Breast epithelium (tissue), 4 donors: Measurements from ENCODE around the gene SLC25A34. TPM values are rescaled to one million over a fixed set of nuclear protein-coding genes. Genes with fewer than 3 reads are reported as not detected.

Experiments
- DNase-seq, 2 donors: peaks; one replicate each; pipeline ENCODE4 v3.0.0-alpha.2; 2019; ENCODE audit warnings: low spot score in 2 of 2
- H3K27ac ChIP-seq, 2 donors: fragments of 200-600 bp; sonication (generic) in 1 of 2; one replicate each; pipeline ENCODE4 v1.5.1; 2016 to 2019; ENCODE audit warnings: mild to moderate bottlenecking in 1 of 2
- H3K27me3 ChIP-seq, 2 donors: fragments of 200-600 bp; sonication (generic) in 1 of 2; one replicate each; pipeline versions ENCODE4 v1.5.1 to v1.6.0; 2017 to 2019; ENCODE audit warnings: control low read depth in 1 of 2, mild to moderate bottlenecking in 1 of 2
- H3K36me3 ChIP-seq: fragments of 200-600 bp; one replicate; pipeline ENCODE4 v1.5.1; 2019
- H3K4me1 ChIP-seq, 2 donors: fragments of 200-600 bp; sonication (generic); one replicate each; pipeline ENCODE4 v1.5.1; 2016 to 2019; ENCODE audit warnings: control low read depth in 1 of 2
- H3K4me3 ChIP-seq, 3 donors: fragments of 200-600 bp; sonication (generic); 1 replicate in 2 of 3; 2 replicates in 1 of 3; pipeline ENCODE4 v1.5.1; 2016 to 2019; ENCODE audit warnings: mild to moderate bottlenecking in 3 of 3, moderate library complexity in 2 of 3
- H3K9me3 ChIP-seq, 2 donors: fragments of 200-600 bp; sonication (generic) in 1 of 2; one replicate each; pipeline ENCODE4 v1.5.1; 2016 to 2019; ENCODE audit warnings: control low read depth in 1 of 2
- POLR2A ChIP-seq: fragments of 450-650 bp; IDR thresholded peaks from one replicate; pipeline ENCODE4 v1.6.1; 2016; ENCODE audit warnings: antibody characterized with exemption, mild to moderate bottlenecking, moderate library complexity
- POLR2AphosphoS5 ChIP-seq, 3 donors: sonication (generic); formaldehyde crosslinking; IDR thresholded peaks; one replicate each; pipeline ENCODE4 v1.6.1; 2017; ENCODE audit warnings: antibody characterized with exemption in 3 of 3
- intact Hi-C: fragments of 100-400 bp; cut with DNase I; formaldehyde crosslinking; loops from one replicate; pipeline ENCODE4 v1.15.1; 2023; ENCODE audit warnings: low total_unique reads
- total RNA-seq, 3 donors: library from RNA; depleted of rRNA; stranded (reverse); fragments of >200 nt; gene quantifications; one replicate each; pipeline ENCODE4 v1.1.0, GENCODE V29; 2016
- TF ChIP-seq, protein P1 (sequence below), 3 donors: fragments of 450-650 bp; IDR thresholded peaks; one replicate each; pipeline ENCODE4 v1.5.1; 2016 to 2017; ENCODE audit warnings: antibody characterized with exemption in 3 of 3, mild to moderate bottlenecking in 3 of 3, moderate library complexity in 3 of 3

Gene SLC25A34
- total RNA-seq, 3 donors from 2014 or later: 1.0 to 1.8 (median 1.3) TPM

- Histone ChIP-seq H3K9me3 (no peaks in the 10 kb centered on the region), H3K27ac (peak overlapping the region; percentile 80 to 81), H3K27me3 (no peaks in the 10 kb centered on the region), H3K4me1 (peaks cover 0 to 5% of the 10 kb centered on the region in 2 donors), H3K36me3 (no peaks in the 10 kb centered on the region), H3K4me3 (peak overlapping the region in 1 of 3 donors; percentile 6)
- intact Hi-C loops: no loop called here
- DNase-seq: no peak
- TF ChIP-seq, protein P1, sequence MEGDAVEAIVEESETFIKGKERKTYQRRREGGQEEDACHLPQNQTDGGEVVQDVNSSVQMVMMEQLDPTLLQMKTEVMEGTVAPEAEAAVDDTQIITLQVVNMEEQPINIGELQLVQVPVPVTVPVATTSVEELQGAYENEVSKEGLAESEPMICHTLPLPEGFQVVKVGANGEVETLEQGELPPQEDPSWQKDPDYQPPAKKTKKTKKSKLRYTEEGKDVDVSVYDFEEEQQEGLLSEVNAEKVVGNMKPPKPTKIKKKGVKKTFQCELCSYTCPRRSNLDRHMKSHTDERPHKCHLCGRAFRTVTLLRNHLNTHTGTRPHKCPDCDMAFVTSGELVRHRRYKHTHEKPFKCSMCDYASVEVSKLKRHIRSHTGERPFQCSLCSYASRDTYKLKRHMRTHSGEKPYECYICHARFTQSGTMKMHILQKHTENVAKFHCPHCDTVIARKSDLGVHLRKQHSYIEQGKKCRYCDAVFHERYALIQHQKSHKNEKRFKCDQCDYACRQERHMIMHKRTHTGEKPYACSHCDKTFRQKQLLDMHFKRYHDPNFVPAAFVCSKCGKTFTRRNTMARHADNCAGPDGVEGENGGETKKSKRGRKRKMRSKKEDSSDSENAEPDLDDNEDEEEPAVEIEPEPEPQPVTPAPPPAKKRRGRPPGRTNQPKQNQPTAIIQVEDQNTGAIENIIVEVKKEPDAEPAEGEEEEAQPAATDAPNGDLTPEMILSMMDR (IDR thresholded peaks at IDR 0.05): no peak
- no peak for TF ChIP-seq POLR2A
- TF ChIP-seq POLR2AphosphoS5 (IDR thresholded peaks at IDR 0.05): no peak
Observed at GRCh38 chr1:15702722-15703550, 33.1 kb upstream of the SLC25A34 start.

DNA sequence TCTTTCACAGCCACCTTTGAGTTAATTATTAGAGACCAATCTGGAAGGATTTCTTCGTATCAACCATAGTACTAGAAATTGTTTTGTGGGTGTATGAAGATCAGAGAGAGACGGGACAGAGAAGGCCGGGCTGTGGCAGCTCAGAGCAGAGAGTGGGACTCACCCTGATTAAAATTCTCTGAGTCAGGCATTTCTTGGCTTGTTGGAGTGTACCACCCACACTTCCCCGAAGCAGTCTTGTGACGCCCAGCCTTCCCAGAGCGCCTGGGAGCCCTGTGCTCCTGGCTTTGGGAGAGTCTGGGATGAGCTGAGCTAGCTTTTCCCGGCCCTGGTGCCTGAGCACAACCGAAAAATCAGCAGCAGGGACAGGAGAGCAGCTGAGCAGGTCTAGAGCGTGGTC lies 32.5 kb upstream of the SLC25A34 start:
- peak in 1 of 2 donors; percentile 59 for DNase-seq
- H3K27ac ChIP-seq: peak overlapping the region; percentile 80 to 81
- intact Hi-C loops: no loop called here
- TF ChIP-seq POLR2AphosphoS5 (IDR thresholded peaks at IDR 0.05) (peak; percentile 46 to 88 (median 66)), POLR2A (peak; percentile 20)
- TF ChIP-seq, protein P1 (IDR thresholded peaks at IDR 0.05): no peak
- no peaks in the 10 kb centered on the region for H3K27me3 ChIP-seq
- no peaks in the 10 kb centered on the region for H3K9me3 ChIP-seq
- H3K4me1 ChIP-seq: peaks cover 0 to 5% of the 10 kb centered on the region in 2 donors
- H3K4me3 ChIP-seq: peak overlapping the region in 1 of 3 donors; percentile 6
- no peaks in the 10 kb centered on the region for H3K36me3 ChIP-seq

DNA sequence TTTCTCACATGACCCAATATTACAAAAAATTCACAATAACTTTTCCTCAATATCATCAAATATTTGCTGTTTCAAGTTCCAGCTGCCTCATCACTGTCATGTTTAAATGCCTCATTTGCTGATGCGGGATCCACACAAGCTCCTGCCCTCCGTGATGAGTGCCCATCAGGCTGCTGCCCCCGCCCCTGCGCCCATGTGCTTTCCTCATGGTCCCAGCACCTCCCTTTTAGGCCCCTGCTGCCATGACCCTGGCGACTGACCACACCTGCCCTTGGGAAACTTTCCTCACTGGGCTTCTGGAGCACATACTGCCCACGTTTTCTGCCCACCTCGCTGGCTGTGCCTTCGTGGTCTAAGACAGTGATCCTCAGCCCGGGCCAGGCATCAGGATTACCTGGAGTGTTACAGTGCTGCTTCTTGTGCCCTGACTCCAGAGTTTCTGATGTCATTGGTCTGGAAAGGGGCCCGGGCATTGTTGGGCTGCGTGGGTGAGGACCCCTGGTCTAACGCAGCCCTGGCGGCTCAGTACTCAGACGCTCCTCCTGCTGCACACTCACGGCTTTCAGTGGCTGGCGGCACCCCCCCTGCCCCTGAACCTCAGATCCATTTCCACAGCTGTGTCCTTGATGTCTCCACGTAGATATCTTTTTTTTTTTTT lies 31.4 kb upstream of the SLC25A34 start:
- no peak for DNase-seq
- no peak overlapping the region for H3K4me3 ChIP-seq
- peak overlapping the region; percentile 80 to 81 for H3K27ac ChIP-seq
- no peaks in the 10 kb centered on the region for H3K27me3 ChIP-seq
- intact Hi-C loops: no loop called here
- peaks cover 0 to 5% of the 10 kb centered on the region in 2 donors for H3K4me1 ChIP-seq
- H3K36me3 ChIP-seq: no peaks in the 10 kb centered on the region
- no peaks in the 10 kb centered on the region for H3K9me3 ChIP-seq
- no peak for TF ChIP-seq POLR2A
- TF ChIP-seq POLR2AphosphoS5 (IDR thresholded peaks at IDR 0.05): no peak
- TF ChIP-seq, protein P1 (IDR thresholded peaks at IDR 0.05): no peak

DNA sequence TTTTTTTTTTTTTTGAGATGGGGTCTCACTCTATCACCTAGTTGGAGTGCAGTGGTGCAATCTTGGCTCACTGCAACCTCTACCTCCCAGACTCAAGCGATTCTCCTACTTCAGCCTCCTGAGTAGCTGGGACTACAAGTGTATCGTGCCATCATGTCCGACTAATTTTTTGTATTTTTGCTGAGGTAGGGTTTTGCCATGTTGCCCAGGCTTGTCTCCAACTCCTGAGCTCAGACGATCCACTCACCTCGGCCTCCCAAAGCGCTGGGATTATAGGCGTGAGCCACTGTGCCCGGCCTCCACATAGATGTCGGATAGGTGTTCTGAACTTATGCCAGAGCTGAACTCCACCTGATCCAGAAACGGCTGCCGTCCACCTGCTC lies 30.9 kb upstream of the SLC25A34 start:
- Histone ChIP-seq H3K4me3 (no peak overlapping the region), H3K27ac (peak overlapping the region; percentile 50 to 80), H3K9me3 (no peaks in the 10 kb centered on the region), H3K27me3 (no peaks in the 10 kb centered on the region), H3K4me1 (peaks cover 0 to 5% of the 10 kb centered on the region in 2 donors), H3K36me3 (no peaks in the 10 kb centered on the region)
- intact Hi-C loops: no loop called here
- DNase-seq: no peak
- TF ChIP-seq POLR2AphosphoS5 (IDR thresholded peaks at IDR 0.05) (no peak), POLR2A (no peak)
- TF ChIP-seq, protein P1 (IDR thresholded peaks at IDR 0.05): no peak

DNA sequence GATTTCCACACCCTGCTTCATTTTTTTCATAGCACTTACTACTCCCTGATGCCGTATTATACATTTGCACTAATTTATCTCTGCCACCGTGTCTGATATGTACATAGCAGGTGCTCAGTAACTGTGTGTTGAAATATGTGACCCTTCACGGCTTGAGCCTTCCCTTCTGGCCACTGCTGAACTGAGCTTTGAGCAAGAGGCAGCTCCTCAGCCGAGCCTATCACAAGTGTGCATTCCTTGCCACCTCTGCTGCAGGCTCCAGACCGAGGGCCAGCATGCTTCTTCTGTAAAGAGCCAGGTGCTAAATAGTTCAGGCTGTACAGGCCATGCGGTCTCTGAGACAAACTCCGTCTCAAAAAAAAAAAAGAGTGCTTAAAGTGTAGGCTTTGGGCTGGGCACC lies 29.3 kb upstream of the SLC25A34 start:
- TF ChIP-seq, protein P1 (IDR thresholded peaks at IDR 0.05): no peak
- TF ChIP-seq POLR2AphosphoS5 (IDR thresholded peaks at IDR 0.05) (no peak), POLR2A (no peak)
- Histone ChIP-seq H3K4me1 (peaks cover 0 to 5% of the 10 kb centered on the region in 2 donors), H3K36me3 (no peaks in the 10 kb centered on the region), H3K27ac (no peak overlapping the region), H3K27me3 (no peaks in the 10 kb centered on the region), H3K9me3 (no peaks in the 10 kb centered on the region), H3K4me3 (no peak overlapping the region)
- DNase-seq: no peak
- intact Hi-C loops: no loop called here
